ENCODE data around the gene MACROD2.

DNA sequence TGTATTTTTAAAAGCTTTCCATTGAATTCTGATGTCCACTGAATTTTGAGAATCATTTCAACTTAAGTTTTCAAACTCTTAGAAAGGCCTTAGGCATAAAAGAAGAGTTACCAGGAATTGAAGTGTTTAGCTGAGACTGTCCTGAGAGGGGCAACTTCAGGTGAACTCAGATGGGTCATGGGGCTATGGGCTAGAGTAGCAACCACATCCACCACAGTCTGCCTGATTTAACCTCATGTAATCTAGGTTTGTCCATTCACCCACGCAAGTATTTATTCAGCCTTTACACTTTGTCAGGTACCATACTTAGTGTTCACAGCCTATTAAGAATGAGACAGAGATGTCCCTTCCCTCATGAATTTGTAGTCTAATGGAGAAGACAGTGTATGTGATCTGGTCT lies 2076.9 kb downstream of the MACROD2 start:
- TF ChIP-seq, protein P1, sequence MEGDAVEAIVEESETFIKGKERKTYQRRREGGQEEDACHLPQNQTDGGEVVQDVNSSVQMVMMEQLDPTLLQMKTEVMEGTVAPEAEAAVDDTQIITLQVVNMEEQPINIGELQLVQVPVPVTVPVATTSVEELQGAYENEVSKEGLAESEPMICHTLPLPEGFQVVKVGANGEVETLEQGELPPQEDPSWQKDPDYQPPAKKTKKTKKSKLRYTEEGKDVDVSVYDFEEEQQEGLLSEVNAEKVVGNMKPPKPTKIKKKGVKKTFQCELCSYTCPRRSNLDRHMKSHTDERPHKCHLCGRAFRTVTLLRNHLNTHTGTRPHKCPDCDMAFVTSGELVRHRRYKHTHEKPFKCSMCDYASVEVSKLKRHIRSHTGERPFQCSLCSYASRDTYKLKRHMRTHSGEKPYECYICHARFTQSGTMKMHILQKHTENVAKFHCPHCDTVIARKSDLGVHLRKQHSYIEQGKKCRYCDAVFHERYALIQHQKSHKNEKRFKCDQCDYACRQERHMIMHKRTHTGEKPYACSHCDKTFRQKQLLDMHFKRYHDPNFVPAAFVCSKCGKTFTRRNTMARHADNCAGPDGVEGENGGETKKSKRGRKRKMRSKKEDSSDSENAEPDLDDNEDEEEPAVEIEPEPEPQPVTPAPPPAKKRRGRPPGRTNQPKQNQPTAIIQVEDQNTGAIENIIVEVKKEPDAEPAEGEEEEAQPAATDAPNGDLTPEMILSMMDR (conservative IDR thresholded peaks at IDR 0.05 in 1 of 2, IDR thresholded peaks at IDR 0.05 in 1 of 2; ENCODE audit: extremely low read depth in 1 of 2, insufficient read depth in 1 of 2, low read depth in 1 of 2, low read length in 2 of 2), result no peak
- no peak for TF ChIP-seq EZH2 (IDR thresholded peaks at IDR 0.05; ENCODE audit: borderline replicate concordance, low read length)

All from mammary epithelial cell (primary cell).